Ishikawa (cell line): ENCODE results near the gene BACE1.

Experiments
- CEBPB ChIP-seq: IDR thresholded peaks from 2 replicates; pipeline ENCODE4 v1.6.1; 2012
- CREB1 ChIP-seq: IDR thresholded peaks from 2 replicates; pipeline ENCODE4 v1.6.1; 2012; ENCODE audit warnings: low read depth
- EGR1 ChIP-seq: IDR thresholded peaks from 2 replicates; pipeline ENCODE4 v1.6.1; 2012
- FOXM1 ChIP-seq: IDR thresholded peaks from 2 replicates; pipeline ENCODE4 v1.6.1; 2012; ENCODE audit warnings: low read depth, borderline replicate concordance
- MAX ChIP-seq: IDR thresholded peaks from 2 replicates; pipeline ENCODE4 v1.6.1; 2012
- RAD21 ChIP-seq: IDR thresholded peaks from 2 replicates; pipeline ENCODE4 v1.6.1; 2012; ENCODE audit warnings: low read depth
- REST ChIP-seq: IDR thresholded peaks from 2 replicates; pipeline ENCODE4 v1.6.1; 2012; ENCODE audit warnings: low read depth, mild to moderate bottlenecking
- TAF1 ChIP-seq: IDR thresholded peaks from 2 replicates; pipeline ENCODE4 v1.6.1; 2012; ENCODE audit warnings: low read depth, mild to moderate bottlenecking
- YY1 ChIP-seq: IDR thresholded peaks from 2 replicates; pipeline ENCODE4 v1.6.1; 2012; ENCODE audit warnings: low read depth

GRCh38 chr11:117309310-117309709 lies 6.7 kb downstream of the BACE1 start:
- TF ChIP-seq REST (no peak), CEBPB (no peak), YY1 (no peak), CREB1 (no peak), MAX (no peak), FOXM1 (no peak), EGR1 (no peak), RAD21 (no peak), TAF1 (no peak)
